Measurements from ENCODE around the gene CCL17. TPM values are rescaled to one million over a fixed set of nuclear protein-coding genes. Genes with fewer than 3 reads are reported as not detected.

Gene CCL17
- total and polyA plus RNA-seq, 12 donors = 0.35 to 1.0 TPM; not detected in 10

DNA sequence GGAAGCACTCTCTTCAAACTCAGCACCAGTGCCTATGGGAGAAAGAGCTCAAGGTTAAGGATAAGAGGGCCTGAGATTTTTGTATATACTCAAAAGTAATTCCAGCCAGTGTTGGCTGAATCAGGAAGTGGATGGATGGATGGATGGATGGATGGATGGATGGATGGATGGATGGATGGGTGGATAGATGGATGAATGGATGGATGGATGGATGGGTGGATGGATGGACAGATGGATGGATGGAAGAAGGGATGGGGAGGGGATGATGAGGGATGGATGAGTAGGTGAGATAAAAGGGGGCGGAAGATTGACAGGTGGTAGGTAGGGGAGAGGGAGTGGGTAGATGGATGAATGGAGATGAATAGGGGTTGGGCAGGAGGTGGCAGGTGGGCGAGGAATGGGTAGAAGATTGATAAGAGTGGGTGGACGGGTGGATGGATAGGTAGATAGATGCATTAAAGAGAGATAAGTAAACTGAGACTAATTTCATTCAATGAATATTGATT is 28.2 kb upstream of the CCL17 start:
- Histone ChIP-seq H3K4me1 (peaks cover 6 to 83% (median 51%) of the 10 kb centered on the region in 9 donors), H3K27me3 (no peaks in the 10 kb centered on the region), H3K36me3 (peaks cover 0 to 28% (median 0%) of the 10 kb centered on the region in 9 donors), H3K27ac (peak overlapping the region in 1 of 10 donors; percentile 95), H3K4me3 (peak overlapping the region in 1 of 10 donors; percentile 70), H3K9me3 (no peaks in the 10 kb centered on the region)
- 96 to 97% methylated on average over 3 of the region's 3 CpGs for WGBS, 2 donors
- TF ChIP-seq, protein P1, sequence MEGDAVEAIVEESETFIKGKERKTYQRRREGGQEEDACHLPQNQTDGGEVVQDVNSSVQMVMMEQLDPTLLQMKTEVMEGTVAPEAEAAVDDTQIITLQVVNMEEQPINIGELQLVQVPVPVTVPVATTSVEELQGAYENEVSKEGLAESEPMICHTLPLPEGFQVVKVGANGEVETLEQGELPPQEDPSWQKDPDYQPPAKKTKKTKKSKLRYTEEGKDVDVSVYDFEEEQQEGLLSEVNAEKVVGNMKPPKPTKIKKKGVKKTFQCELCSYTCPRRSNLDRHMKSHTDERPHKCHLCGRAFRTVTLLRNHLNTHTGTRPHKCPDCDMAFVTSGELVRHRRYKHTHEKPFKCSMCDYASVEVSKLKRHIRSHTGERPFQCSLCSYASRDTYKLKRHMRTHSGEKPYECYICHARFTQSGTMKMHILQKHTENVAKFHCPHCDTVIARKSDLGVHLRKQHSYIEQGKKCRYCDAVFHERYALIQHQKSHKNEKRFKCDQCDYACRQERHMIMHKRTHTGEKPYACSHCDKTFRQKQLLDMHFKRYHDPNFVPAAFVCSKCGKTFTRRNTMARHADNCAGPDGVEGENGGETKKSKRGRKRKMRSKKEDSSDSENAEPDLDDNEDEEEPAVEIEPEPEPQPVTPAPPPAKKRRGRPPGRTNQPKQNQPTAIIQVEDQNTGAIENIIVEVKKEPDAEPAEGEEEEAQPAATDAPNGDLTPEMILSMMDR (IDR thresholded peaks at IDR 0.05) = no peak
- no peak for DNase-seq
- ATAC-seq = no peak
- intact Hi-C loops (cut with DNase I) = no loop called here

DNA sequence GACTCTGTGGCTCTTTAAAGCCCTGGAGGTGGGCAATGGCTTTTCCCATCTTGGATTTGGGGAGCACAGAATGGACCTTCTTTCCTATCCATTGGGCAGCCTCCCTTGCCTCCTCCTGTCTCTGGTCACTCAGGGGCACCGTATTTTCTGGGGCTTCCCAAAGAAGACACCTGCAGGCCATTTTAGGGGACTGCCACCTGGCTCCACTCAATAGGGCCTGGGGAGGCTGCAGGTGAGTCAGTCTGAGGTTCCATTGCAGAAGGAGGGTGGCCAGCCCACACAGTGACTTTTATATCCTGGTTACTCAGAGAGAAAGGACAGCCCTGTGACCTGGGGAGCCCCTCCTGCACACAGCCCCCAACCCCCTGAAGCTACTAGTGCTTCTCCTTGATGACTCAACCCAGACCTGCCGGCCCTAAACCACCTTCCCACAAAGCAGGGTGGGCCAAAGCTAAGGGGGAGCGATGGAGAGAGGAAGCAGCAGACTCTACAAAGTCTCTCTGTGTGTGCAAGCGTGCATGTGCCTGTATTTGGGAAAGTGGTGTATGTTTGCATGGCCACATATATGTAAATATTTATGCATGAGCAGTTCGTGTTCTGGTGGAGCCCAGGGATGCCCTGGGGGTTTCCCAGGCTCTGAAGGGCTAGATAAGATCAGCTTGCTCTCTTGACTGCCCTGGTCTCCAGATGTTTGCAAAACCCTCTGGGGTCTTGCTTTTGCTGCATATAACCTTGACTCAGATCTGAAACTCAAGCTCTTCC is 27.3 kb upstream of the CCL17 start:
- DNase-seq (no peak), ATAC-seq (no peak)
- peaks cover 6 to 82% (median 42%) of the 10 kb centered on the region in 9 donors for H3K4me1 ChIP-seq
- TF ChIP-seq, protein P1 (IDR thresholded peaks at IDR 0.05) = no peak
- 50 to 57% methylated on average over 5 of the region's 5 CpGs for WGBS, 2 donors
- H3K9me3 ChIP-seq = no peaks in the 10 kb centered on the region
- peaks cover 0 to 37% (median 0%) of the 10 kb centered on the region in 9 donors for H3K36me3 ChIP-seq
- peak overlapping the region in 1 of 10 donors; percentile 5 for H3K27ac ChIP-seq
- intact Hi-C loops (cut with DNase I) = no loop called here
- no peak overlapping the region for H3K4me3 ChIP-seq
- H3K27me3 ChIP-seq = no peaks in the 10 kb centered on the region

DNA sequence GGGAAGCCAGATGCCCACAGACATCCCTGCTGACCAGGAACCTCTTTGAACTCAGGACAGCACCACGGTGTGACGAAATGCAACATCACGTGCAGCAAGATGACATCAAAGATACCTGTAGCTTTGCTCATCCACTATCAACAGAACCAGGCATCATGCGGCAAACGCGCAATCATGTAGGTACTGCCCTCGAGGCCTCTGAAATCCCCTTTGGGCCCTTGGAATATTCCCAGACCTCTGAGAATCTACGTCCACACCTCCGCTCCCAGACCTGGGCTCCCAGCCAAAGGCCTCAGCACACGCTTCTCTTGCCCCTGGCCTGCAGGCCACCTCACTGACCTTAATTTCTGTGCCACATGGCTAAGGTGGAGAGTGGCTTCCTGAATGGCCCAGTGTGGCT is 25.0 kb upstream of the CCL17 start:
- H3K27me3 ChIP-seq = no peaks in the 10 kb centered on the region
- 46 to 53% methylated on average over 10 of the region's 10 CpGs for WGBS, 2 donors
- no peaks in the 10 kb centered on the region for H3K9me3 ChIP-seq
- H3K36me3 ChIP-seq = peaks cover 0 to 47% (median 0%) of the 10 kb centered on the region in 9 donors
- intact Hi-C loops (cut with DNase I) = no loop called here
- ATAC-seq (peak in 1 of 8 donors; percentile 12), DNase-seq (no peak)
- H3K27ac ChIP-seq = peak overlapping the region in 4 of 10 donors; percentile 12 to 46 (median 30)
- no peak overlapping the region for H3K4me3 ChIP-seq
- H3K4me1 ChIP-seq = peaks cover 10 to 85% (median 42%) of the 10 kb centered on the region in 9 donors
- TF ChIP-seq, protein P1 (IDR thresholded peaks at IDR 0.05) = no peak

DNA sequence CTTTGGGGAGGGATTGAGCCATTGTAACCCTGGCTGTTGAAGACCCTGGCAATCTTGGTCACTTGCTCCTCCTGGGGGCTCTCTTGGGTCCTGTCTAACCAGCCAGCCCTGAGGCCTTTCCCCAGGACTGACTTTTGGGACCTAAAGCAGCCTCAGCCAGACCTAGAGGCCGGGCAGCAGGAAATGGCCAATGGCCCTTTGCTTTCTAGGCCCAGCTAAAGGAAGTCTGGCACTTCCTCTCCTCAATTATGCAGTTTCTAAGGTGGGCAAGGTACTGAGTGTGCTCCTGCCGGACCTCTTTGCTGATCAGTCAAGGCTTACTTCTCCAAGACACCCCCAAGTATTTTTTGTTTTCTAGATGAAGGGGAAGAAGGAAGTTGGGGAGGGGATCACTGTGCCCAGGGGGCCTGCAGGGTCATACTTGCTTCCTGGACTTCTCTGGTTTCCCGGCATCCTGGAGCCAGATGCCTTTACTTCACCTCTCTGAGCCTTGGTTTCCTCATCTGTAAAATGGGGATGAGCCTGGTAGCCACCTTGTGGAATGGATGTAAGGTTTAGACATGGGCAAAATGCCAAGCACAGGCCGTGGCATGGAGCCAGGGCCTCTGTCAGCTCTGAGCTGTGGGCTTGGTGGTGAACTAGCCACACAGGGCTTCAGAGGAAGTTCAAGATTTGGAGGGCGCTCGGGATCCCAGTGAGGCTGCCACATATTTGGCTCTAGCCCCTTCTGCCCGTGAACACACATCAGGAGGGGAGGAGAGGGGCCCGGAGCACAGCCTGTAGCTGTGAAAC is 23.7 kb upstream of the CCL17 start:
- H3K36me3 ChIP-seq = peaks cover 0 to 47% (median 0%) of the 10 kb centered on the region in 9 donors
- 52 to 55% methylated on average over 8 of the region's 8 CpGs for WGBS, 2 donors
- no peaks in the 10 kb centered on the region for H3K9me3 ChIP-seq
- H3K27me3 ChIP-seq = no peaks in the 10 kb centered on the region
- intact Hi-C loops (cut with DNase I) = no loop called here
- H3K4me1 ChIP-seq = peaks cover 10 to 85% (median 47%) of the 10 kb centered on the region in 9 donors
- no peak overlapping the region for H3K4me3 ChIP-seq
- TF ChIP-seq, protein P1 (IDR thresholded peaks at IDR 0.05) = no peak
- DNase-seq (peak in 1 of 2 donors; percentile 59), ATAC-seq (peak in 2 of 8 donors; percentile 13 to 22)
- peak overlapping the region in 9 of 10 donors; percentile 3 to 49 (median 23) for H3K27ac ChIP-seq

All from heart right ventricle (tissue), 16 donors.